Hepatocyte (in vitro differentiated cells): ENCODE results near the gene TRPC4. TPM values are rescaled to one million over a fixed set of nuclear protein-coding genes. Genes with fewer than 3 reads are reported as not detected.

ENCODE experiments used
- DNase-seq: peaks from one replicate; pipeline ENCODE4 v3.0.0-alpha.2; 2016; ENCODE audit warnings: low spot score
- H2AFZ ChIP-seq: fragments of 200-600 bp; sonication (generic); 2 replicates; pipeline ENCODE4 v1.6.0; 2016; ENCODE audit warnings: antibody characterized with exemption, mild to moderate bottlenecking
- H3K27ac ChIP-seq: fragments of 200-600 bp; sonication (generic); 2 replicates; pipeline ENCODE4 v1.5.1; 2016; ENCODE audit warnings: mild to moderate bottlenecking
- H3K27me3 ChIP-seq: fragments of 200-600 bp; sonication (generic); 2 replicates; pipeline ENCODE4 v1.6.1; 2016
- H3K36me3 ChIP-seq: fragments of 200-600 bp; sonication (generic); replicated peaks from 2 replicates; pipeline ENCODE4 v1.5.1; 2016; ENCODE audit warnings: low read depth; ENCODE audit not compliant: insufficient read depth
- H3K4me1 ChIP-seq: fragments of 200-600 bp; sonication (generic); 2 replicates; pipeline ENCODE4 v1.5.1; 2016; ENCODE audit warnings: mild to moderate bottlenecking, moderate library complexity; ENCODE audit not compliant: insufficient read depth
- H3K4me2 ChIP-seq: fragments of 200-600 bp; sonication (generic); 2 replicates; pipeline ENCODE4 v1.6.0; 2016
- H3K4me3 ChIP-seq: fragments of 200-600 bp; sonication (generic); 2 replicates; pipeline ENCODE4 v1.5.1; 2016; ENCODE audit warnings: mild to moderate bottlenecking
- H3K79me2 ChIP-seq: fragments of 200-600 bp; sonication (generic); 2 replicates; pipeline ENCODE4 v1.6.0; 2017; ENCODE audit warnings: mild to moderate bottlenecking
- H3K9me2 ChIP-seq: fragments of 200-600 bp; sonication (generic); replicated peaks from 2 replicates; pipeline ENCODE4 v1.6.0; 2017; ENCODE audit warnings: mild to moderate bottlenecking; ENCODE audit not compliant: insufficient read depth
- H3K9me3 ChIP-seq: fragments of 200-600 bp; sonication (generic); 2 replicates; pipeline ENCODE4 v1.5.1; 2016; ENCODE audit warnings: low read depth, mild to moderate bottlenecking
- H4K20me1 ChIP-seq: fragments of 200-600 bp; sonication (generic); 2 replicates; pipeline ENCODE4 v1.6.0; 2016; ENCODE audit warnings: mild to moderate bottlenecking; ENCODE audit not compliant: insufficient read depth, poor library complexity, severe bottlenecking
- EZH2 ChIP-seq: fragments of 200-600 bp; sonication (generic); IDR thresholded peaks from 2 replicates; pipeline ENCODE4 v1.6.1; 2016; ENCODE audit warnings: antibody characterized with exemption, mild to moderate bottlenecking, borderline replicate concordance
- EZH2phosphoT487 ChIP-seq: fragments of 200-600 bp; sonication (generic); IDR thresholded peaks from one replicate; pipeline ENCODE4 v1.6.1; 2018; ENCODE audit warnings: antibody characterized with exemption, mild to moderate bottlenecking, low read depth, moderate library complexity; ENCODE audit not compliant: unreplicated experiment, severe bottlenecking
- WGBS: methylation state at CpG from one replicate; pipeline ENCODE4 v1.1.6; 2016; ENCODE audit warnings: low lambda C conversion rate; ENCODE audit errors: missing lambda C conversion rate; 5-methylcytosine and 5-hydroxymethylcytosine counted together
- polyA plus RNA-seq: library from polyadenylated mRNA; unstranded; fragments of >200 nt; fragmentation: Nextera tagmentation; extraction: Ambion mirVana; gene quantifications from 2 replicates; pipeline ENCODE4 v1.2.1, GENCODE V29; 2016
- total RNA-seq: library from RNA; depleted of rRNA; stranded (reverse); fragments of >200 nt; gene quantifications from 2 replicates; pipeline ENCODE4 v1.2.3, GENCODE V29; 2014
- TF ChIP-seq, protein P1 (sequence below): fragments of 200-600 bp; sonication (generic); IDR thresholded peaks from 2 replicates; pipeline ENCODE4 v1.5.1; 2016; ENCODE audit warnings: antibody characterized with exemption, mild to moderate bottlenecking; ENCODE audit not compliant: poor library complexity

The TRPC4 gene
- total and polyA plus RNA-seq, 2 experiments from 2014 or later: 0.28 to 0.50 TPM

DNA sequence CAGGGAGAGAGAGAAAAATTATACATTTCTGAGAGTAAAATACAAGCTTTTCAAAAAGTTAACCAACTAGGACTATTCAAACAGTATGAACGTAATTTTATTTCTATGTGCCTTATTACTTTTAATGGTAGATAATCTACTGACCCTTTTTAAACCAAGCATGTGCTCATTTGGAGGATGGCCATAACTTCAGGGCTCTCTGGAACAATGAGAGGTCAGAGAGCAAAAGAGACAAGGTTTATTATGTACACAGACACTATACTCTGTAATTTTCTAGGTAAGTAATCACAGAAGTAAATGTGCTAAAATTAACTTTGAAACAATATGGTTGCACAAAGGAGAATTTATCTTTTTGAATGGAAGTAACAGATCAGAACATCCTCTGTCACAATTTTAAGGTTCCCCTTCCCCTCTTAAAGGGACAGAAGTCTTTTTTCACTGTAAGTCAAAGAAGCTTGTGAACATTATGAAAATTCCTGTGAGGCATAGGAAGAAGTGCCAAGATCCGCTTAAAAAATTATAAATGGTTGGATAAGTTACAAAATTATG lies 272.0 kb downstream of the TRPC4 start:
- TF ChIP-seq EZH2 (no peak), EZH2phosphoT487 (no peak)
- TF ChIP-seq, protein P1, sequence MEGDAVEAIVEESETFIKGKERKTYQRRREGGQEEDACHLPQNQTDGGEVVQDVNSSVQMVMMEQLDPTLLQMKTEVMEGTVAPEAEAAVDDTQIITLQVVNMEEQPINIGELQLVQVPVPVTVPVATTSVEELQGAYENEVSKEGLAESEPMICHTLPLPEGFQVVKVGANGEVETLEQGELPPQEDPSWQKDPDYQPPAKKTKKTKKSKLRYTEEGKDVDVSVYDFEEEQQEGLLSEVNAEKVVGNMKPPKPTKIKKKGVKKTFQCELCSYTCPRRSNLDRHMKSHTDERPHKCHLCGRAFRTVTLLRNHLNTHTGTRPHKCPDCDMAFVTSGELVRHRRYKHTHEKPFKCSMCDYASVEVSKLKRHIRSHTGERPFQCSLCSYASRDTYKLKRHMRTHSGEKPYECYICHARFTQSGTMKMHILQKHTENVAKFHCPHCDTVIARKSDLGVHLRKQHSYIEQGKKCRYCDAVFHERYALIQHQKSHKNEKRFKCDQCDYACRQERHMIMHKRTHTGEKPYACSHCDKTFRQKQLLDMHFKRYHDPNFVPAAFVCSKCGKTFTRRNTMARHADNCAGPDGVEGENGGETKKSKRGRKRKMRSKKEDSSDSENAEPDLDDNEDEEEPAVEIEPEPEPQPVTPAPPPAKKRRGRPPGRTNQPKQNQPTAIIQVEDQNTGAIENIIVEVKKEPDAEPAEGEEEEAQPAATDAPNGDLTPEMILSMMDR: no peak
- Histone ChIP-seq H3K9me2 (no peaks in the 10 kb centered on the region), H3K79me2 (peaks cover 3% of the 10 kb centered on the region), H3K4me1 (peaks cover 9% of the 10 kb centered on the region), H3K27me3 (no peaks in the 10 kb centered on the region), H3K9me3 (no peaks in the 10 kb centered on the region), H3K4me2 (peak overlapping the region; percentile 56), H3K36me3 (no peaks in the 10 kb centered on the region), H3K4me3 (peak overlapping the region; percentile 44), H3K27ac (peak overlapping the region; percentile 8), H4K20me1 (no peaks in the 10 kb centered on the region), H2AFZ (no peak overlapping the region)
- 47% methylated on average over 2 of the region's 2 CpGs for WGBS
- no peak for DNase-seq

DNA sequence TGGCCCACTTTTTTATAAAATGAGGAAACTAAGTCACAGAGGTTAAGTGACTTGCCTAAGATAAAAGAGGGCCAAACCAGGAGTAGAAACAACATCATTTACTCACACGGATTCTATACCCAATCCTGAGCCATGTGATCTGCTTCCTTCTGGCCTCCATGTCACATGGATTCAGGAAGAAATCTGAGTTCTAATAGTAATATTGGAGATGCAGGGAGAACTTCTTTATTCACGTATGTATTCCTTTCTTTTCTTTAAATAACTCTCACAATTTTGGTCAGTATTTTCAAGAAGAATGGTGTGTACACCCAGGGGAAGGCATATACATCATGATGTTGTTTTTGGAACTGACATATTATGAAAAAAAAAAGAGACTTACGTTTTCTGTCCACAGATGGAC lies 272.8 kb downstream of the TRPC4 start:
- H3K27me3 ChIP-seq: no peaks in the 10 kb centered on the region
- TF ChIP-seq EZH2phosphoT487 (no peak), EZH2 (no peak)
- TF ChIP-seq, protein P1: no peak
- no peak overlapping the region for H2AFZ ChIP-seq
- H3K36me3 ChIP-seq: no peaks in the 10 kb centered on the region
- peaks cover 3% of the 10 kb centered on the region for H3K79me2 ChIP-seq
- H3K9me2 ChIP-seq: no peaks in the 10 kb centered on the region
- DNase-seq: no peak
- H3K4me3 ChIP-seq: no peak overlapping the region
- H3K4me1 ChIP-seq: peaks cover 8% of the 10 kb centered on the region
- no peaks in the 10 kb centered on the region for H3K9me3 ChIP-seq
- H3K4me2 ChIP-seq: peak overlapping the region; percentile 56
- 51% methylated on average over 3 of the region's 3 CpGs for WGBS
- no peak overlapping the region for H3K27ac ChIP-seq
- no peaks in the 10 kb centered on the region for H4K20me1 ChIP-seq

DNA sequence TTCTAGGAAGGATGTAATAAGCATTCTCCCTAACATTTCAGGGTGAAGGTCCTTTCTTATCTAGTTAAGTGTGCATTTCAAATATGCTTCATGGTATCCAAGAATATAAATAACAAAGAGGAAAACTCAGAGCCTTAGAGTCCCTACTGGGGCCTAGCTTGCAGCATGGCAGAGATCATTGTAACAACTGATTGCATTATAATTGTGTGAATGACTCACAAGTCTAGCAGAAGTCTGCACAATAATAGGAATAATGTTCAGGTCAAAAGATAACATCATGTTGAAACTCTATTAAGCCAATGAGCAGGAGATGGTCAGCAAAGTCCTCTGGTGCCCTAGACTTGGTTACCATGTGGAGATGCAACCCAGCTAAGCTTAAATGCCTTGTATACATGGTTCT lies 274.4 kb downstream of the TRPC4 start:
- Histone ChIP-seq H3K9me3 (no peaks in the 10 kb centered on the region), H3K4me1 (peaks cover 4% of the 10 kb centered on the region), H2AFZ (no peak overlapping the region), H3K4me3 (no peak overlapping the region), H3K36me3 (no peaks in the 10 kb centered on the region), H4K20me1 (no peaks in the 10 kb centered on the region), H3K9me2 (no peaks in the 10 kb centered on the region), H3K4me2 (peak overlapping the region; percentile 56), H3K27me3 (no peaks in the 10 kb centered on the region), H3K27ac (no peak overlapping the region), H3K79me2 (peaks cover 3% of the 10 kb centered on the region)
- TF ChIP-seq EZH2phosphoT487 (no peak), EZH2 (no peak)
- TF ChIP-seq, protein P1: no peak
- no peak for DNase-seq
